Keratinocyte (primary cell): ENCODE results near the gene ITPA.

Source experiments
- CTCF ChIP-seq, 3 experiments: IDR thresholded peaks in 1 of 3; conservative IDR thresholded peaks in 1 of 3; optimal IDR thresholded peaks in 1 of 3; 2 replicates in 2 of 3; 3 replicates in 1 of 3; pipeline versions ENCODE3 to v1.5.1; 2011; ENCODE audit warnings: low read length in 3 of 3, mild to moderate bottlenecking in 3 of 3, moderate library complexity in 2 of 3, control low read depth in 1 of 3, inconsistent platforms in 1 of 3; ENCODE audit not compliant: insufficient read depth in 2 of 3; ENCODE audit errors: extremely low read depth in 1 of 3
- EZH2 ChIP-seq: IDR thresholded peaks from one replicate; pipeline ENCODE4 v1.6.1; 2012; ENCODE audit warnings: inconsistent platforms, mild to moderate bottlenecking, low read length, moderate library complexity

GRCh38 chr20:3251806-3252205 lies 42.5 kb downstream of the ITPA start:
- TF ChIP-seq CTCF (optimal IDR thresholded peaks at IDR 0.05 in 1 of 3, IDR thresholded peaks at IDR 0.05 in 1 of 3, conservative IDR thresholded peaks at IDR 0.05 in 1 of 3; ENCODE audit: extremely low read depth in 1 of 3, insufficient read depth in 2 of 3, low read length in 3 of 3) = no peak
- no peak for TF ChIP-seq EZH2
